ENCODE data around the gene TSPAN4. TPM values are rescaled to one million over a fixed set of nuclear protein-coding genes. Genes with fewer than 3 reads are reported as not detected.

The TSPAN4 gene
- total RNA-seq, 4 donors from 2014 or later, result 139 to 256 (median 221) TPM

GRCh38 chr11:869399-870126 is 26.9 kb downstream of the TSPAN4 start:
- Histone ChIP-seq H3K27ac (no peak overlapping the region), H3K9me3 (no peaks in the 10 kb centered on the region), H3K27me3 (no peaks in the 10 kb centered on the region), H3K4me3 (no peak overlapping the region), H3K36me3 (peaks cover 0 to 65% (median 0%) of the 10 kb centered on the region in 3 donors), H3K4me1 (no peaks in the 10 kb centered on the region)
- WGBS, 2 donors, result 85 to 87% methylated on average over 9 to 16 of the region's 25 CpGs
- no peak for DNase-seq (ENCODE audit: low spot score in 2 of 2)
- TF ChIP-seq POLR2A (IDR thresholded peaks at IDR 0.05), result no peak
- no peak for TF ChIP-seq CTCF (IDR thresholded peaks at IDR 0.05)
- TF ChIP-seq EP300 (IDR thresholded peaks at IDR 0.05), result no peak

- Histone ChIP-seq H3K9me3 (no peaks in the 10 kb centered on the region), H3K4me1 (no peaks in the 10 kb centered on the region), H3K4me3 (no peak overlapping the region), H3K27me3 (no peaks in the 10 kb centered on the region), H3K36me3 (peaks cover 0 to 65% (median 0%) of the 10 kb centered on the region in 3 donors), H3K27ac (no peak overlapping the region)
- TF ChIP-seq CTCF (IDR thresholded peaks at IDR 0.05), result no peak
- TF ChIP-seq EP300 (IDR thresholded peaks at IDR 0.05), result peak in 1 of 2 donors; percentile 13
- TF ChIP-seq POLR2A (IDR thresholded peaks at IDR 0.05), result no peak
- no peak for DNase-seq (ENCODE audit: low spot score in 2 of 2)
- 56 to 58% methylated on average over 2 to 5 of the region's 8 CpGs for WGBS, 2 donors
Measured at GRCh38 chr11:870127-870413, 27.4 kb downstream of the TSPAN4 start.

- 50 to 75% methylated on average over 2 to 8 of the region's 8 CpGs for WGBS, 2 donors
- DNase-seq (ENCODE audit: low spot score in 2 of 2), result no peak
- no peaks in the 10 kb centered on the region for H3K4me1 ChIP-seq
- H3K4me3 ChIP-seq, result no peak overlapping the region
- H3K27ac ChIP-seq, result no peak overlapping the region
- H3K9me3 ChIP-seq, result no peaks in the 10 kb centered on the region
- H3K36me3 ChIP-seq, result peaks cover 0 to 65% (median 0%) of the 10 kb centered on the region in 3 donors
- no peaks in the 10 kb centered on the region for H3K27me3 ChIP-seq
- TF ChIP-seq POLR2A (IDR thresholded peaks at IDR 0.05) (no peak), CTCF (IDR thresholded peaks at IDR 0.05) (no peak), EP300 (IDR thresholded peaks at IDR 0.05) (no peak)
Measured at GRCh38 chr11:870418-870817, 27.8 kb downstream of the TSPAN4 start.

GRCh38 chr11:871472-871871 is 28.8 kb downstream of the TSPAN4 start:
- 78 to 82% methylated on average over 7 to 9 of the region's 9 CpGs for WGBS, 2 donors
- no peaks in the 10 kb centered on the region for H3K9me3 ChIP-seq
- TF ChIP-seq CTCF (IDR thresholded peaks at IDR 0.05) (no peak), EP300 (IDR thresholded peaks at IDR 0.05) (no peak), POLR2A (IDR thresholded peaks at IDR 0.05) (no peak)
- H3K27me3 ChIP-seq, result no peaks in the 10 kb centered on the region
- DNase-seq (ENCODE audit: low spot score in 2 of 2), result no peak
- H3K36me3 ChIP-seq, result peaks cover 0 to 64% (median 0%) of the 10 kb centered on the region in 3 donors
- no peak overlapping the region for H3K4me3 ChIP-seq
- no peak overlapping the region for H3K27ac ChIP-seq
- H3K4me1 ChIP-seq, result no peaks in the 10 kb centered on the region

GRCh38 chr11:872799-873198 is 30.1 kb downstream of the TSPAN4 start:
- H3K4me3 ChIP-seq, result no peak overlapping the region
- H3K27me3 ChIP-seq, result no peaks in the 10 kb centered on the region
- H3K4me1 ChIP-seq, result no peaks in the 10 kb centered on the region
- H3K9me3 ChIP-seq, result no peaks in the 10 kb centered on the region
- DNase-seq (ENCODE audit: low spot score in 2 of 2), result no peak
- H3K27ac ChIP-seq, result no peak overlapping the region
- no peak for TF ChIP-seq CTCF (IDR thresholded peaks at IDR 0.05)
- TF ChIP-seq POLR2A (IDR thresholded peaks at IDR 0.05), result no peak
- TF ChIP-seq EP300 (IDR thresholded peaks at IDR 0.05), result no peak
- WGBS, 2 donors, result 80 to 91% methylated on average over 7 to 9 of the region's 9 CpGs
- H3K36me3 ChIP-seq, result peaks cover 0 to 66% (median 0%) of the 10 kb centered on the region in 3 donors

Measured in tibial nerve (tissue), 4 donors.